Measurements from ENCODE around the gene TMEM174. TPM values are rescaled to one million over a fixed set of nuclear protein-coding genes. Genes with fewer than 3 reads are reported as not detected.
A peak's percentile ranks its signal among the peaks of the same experiment; 100 is the strongest.

Gene TMEM174
- total RNA-seq, 8 experiments from 2014 or later = 0.33 TPM; not detected in 7

- Histone ChIP-seq H3K4me1 (replicated peaks in 1 of 2) (peaks cover 0 to 4% of the 10 kb centered on the region in 2 donors), H3K4me3 (no peak overlapping the region), H3K27ac (no peak overlapping the region)
- 33 to 100% (median 60%) methylated on average over 1 to 2 of the region's 2 CpGs; no CpG with 5 or more reads in 3 of the 10 experiments for WGBS, 10 experiments
- in situ Hi-C loops (cut with MboI; ENCODE audit: low pct_unique_long_range_greater_than_20kb in 2 of 9, low sequenced_read_pairs in 9 of 9, unreplicated experiment in 9 of 9) = loop anchor here in 1 of 9 experiments (25.0 kb wide), 1 partner anchor 250 kb away; no protein-coding TSS in a partner anchor
- ATAC-seq (replicated peaks in 6 of 8) = no peak
Measured at GRCh38 chr5:73186976-73187375, 14.0 kb downstream of the TMEM174 start.

- peak in 1 of 8 experiments; percentile 41 for ATAC-seq (replicated peaks in 6 of 8)
Measured at GRCh38 chr5:73188764-73189531, 16.0 kb downstream of the TMEM174 start.

GRCh38 chr5:73189871-73190376 is 16.9 kb downstream of the TMEM174 start:
- in situ Hi-C loops (cut with MboI; ENCODE audit: low pct_unique_long_range_greater_than_20kb in 2 of 9, low sequenced_read_pairs in 9 of 9, unreplicated experiment in 9 of 9) = loop anchor here in 1 of 9 experiments (25.0 kb wide), 1 partner anchor 253 kb away; no protein-coding TSS in a partner anchor
- Histone ChIP-seq H3K4me3 (no peak overlapping the region), H3K4me1 (replicated peaks in 1 of 2) (peaks cover 0 to 4% of the 10 kb centered on the region in 2 donors), H3K27ac (no peak overlapping the region)
- ATAC-seq (replicated peaks in 6 of 8) = peak in 7 of 8 experiments; percentile 30 to 98 (median 80)
- WGBS, 10 experiments = 0 to 92% (median 40%) methylated on average over 1 to 6 of the region's 6 CpGs; no CpG with 5 or more reads in 1 of the 10 experiments

More at GRCh38 chr5:73188764-73189531, 16.0 kb downstream of the TMEM174 start:
- in situ Hi-C loops (cut with MboI; ENCODE audit: low pct_unique_long_range_greater_than_20kb in 2 of 9, low sequenced_read_pairs in 9 of 9, unreplicated experiment in 9 of 9) = loop anchor here in 1 of 9 experiments (25.0 kb wide), 1 partner anchor 252 kb away; no protein-coding TSS in a partner anchor
- WGBS, 10 experiments = 40 to 100% (median 71%) methylated on average over 1 to 2 of the region's 2 CpGs; no CpG with 5 or more reads in 4 of the 10 experiments
- no peak overlapping the region for H3K27ac ChIP-seq
- H3K4me3 ChIP-seq = no peak overlapping the region
- H3K4me1 ChIP-seq (replicated peaks in 1 of 2) = peaks cover 0 to 4% of the 10 kb centered on the region in 2 donors

- Histone ChIP-seq H3K27ac (no peak overlapping the region), H3K4me3 (no peak overlapping the region), H3K4me1 (replicated peaks in 1 of 2) (peaks cover 0 to 4% of the 10 kb centered on the region in 2 donors)
- WGBS, 10 experiments = 63 to 100% (median 84%) methylated on average over 2 to 4 of the region's 4 CpGs; no CpG with 5 or more reads in 3 of the 10 experiments
- in situ Hi-C loops (cut with MboI; ENCODE audit: low pct_unique_long_range_greater_than_20kb in 2 of 9, low sequenced_read_pairs in 9 of 9, unreplicated experiment in 9 of 9) = loop anchor here in 1 of 9 experiments (25.0 kb wide), 1 partner anchor 255 kb away; no protein-coding TSS in a partner anchor
- no peak for ATAC-seq (replicated peaks in 6 of 8)
Measured at GRCh38 chr5:73192370-73192769, 19.4 kb downstream of the TMEM174 start.

GRCh38 chr5:73193592-73193991 is 20.6 kb downstream of the TMEM174 start:
- Histone ChIP-seq H3K4me1 (replicated peaks in 1 of 2) (peaks cover 0 to 4% of the 10 kb centered on the region in 2 donors), H3K27ac (no peak overlapping the region), H3K4me3 (no peak overlapping the region)
- in situ Hi-C loops (cut with MboI; ENCODE audit: low pct_unique_long_range_greater_than_20kb in 2 of 9, low sequenced_read_pairs in 9 of 9, unreplicated experiment in 9 of 9) = loop anchor here in 1 of 9 experiments (25.0 kb wide), 1 partner anchor 256 kb away; no protein-coding TSS in a partner anchor
- no peak for ATAC-seq (replicated peaks in 6 of 8)
- WGBS, 10 experiments = 14 to 84% (median 67%) methylated on average over 1 to 4 of the region's 4 CpGs; no CpG with 5 or more reads in 1 of the 10 experiments

- Histone ChIP-seq H3K4me1 (replicated peaks in 1 of 2) (no peaks in the 10 kb centered on the region), H3K4me3 (no peak overlapping the region), H3K27ac (no peak overlapping the region)
- no peak for ATAC-seq (replicated peaks in 6 of 8)
- in situ Hi-C loops (cut with MboI; ENCODE audit: low pct_unique_long_range_greater_than_20kb in 2 of 9, low sequenced_read_pairs in 9 of 9, unreplicated experiment in 9 of 9) = loop anchor here in 1 of 9 experiments (25.0 kb wide), 1 partner anchor 259 kb away; no protein-coding TSS in a partner anchor
- WGBS, 10 experiments = 20 to 100% (median 90%) methylated on average over 1 of the region's 1 CpG; no CpG with 5 or more reads in 6 of the 10 experiments
Measured at GRCh38 chr5:73196201-73196600, 23.2 kb downstream of the TMEM174 start.

GRCh38 chr5:73197637-73198257 is 24.8 kb downstream of the TMEM174 start:
- no peak overlapping the region for H3K27ac ChIP-seq
- 52 to 93% (median 76%) methylated on average over 1 to 6 of the region's 8 CpGs; no CpG with 5 or more reads in 1 of the 10 experiments for WGBS, 10 experiments
- H3K4me1 ChIP-seq (replicated peaks in 1 of 2) = no peaks in the 10 kb centered on the region
- in situ Hi-C loops (cut with MboI; ENCODE audit: low pct_unique_long_range_greater_than_20kb in 2 of 9, low sequenced_read_pairs in 9 of 9, unreplicated experiment in 9 of 9) = loop anchor here in 1 of 9 experiments (25.0 kb wide), 1 partner anchor 260 kb away; no protein-coding TSS in a partner anchor
- no peak overlapping the region for H3K4me3 ChIP-seq
- ATAC-seq (replicated peaks in 6 of 8) = no peak

- no peak overlapping the region for H3K4me3 ChIP-seq
- in situ Hi-C loops (cut with MboI; ENCODE audit: low pct_unique_long_range_greater_than_20kb in 2 of 9, low sequenced_read_pairs in 9 of 9, unreplicated experiment in 9 of 9) = loop anchor here in 1 of 9 experiments (25.0 kb wide), 1 partner anchor 262 kb away; no protein-coding TSS in a partner anchor
- H3K4me1 ChIP-seq (replicated peaks in 1 of 2) = peaks cover 0 to 1% of the 10 kb centered on the region in 2 donors
- H3K27ac ChIP-seq = no peak overlapping the region
- 29 to 100% (median 70%) methylated on average over 1 to 2 of the region's 3 CpGs; no CpG with 5 or more reads in 4 of the 10 experiments for WGBS, 10 experiments
- ATAC-seq (replicated peaks in 6 of 8) = peak in 2 of 8 experiments; percentile 49 to 79
Measured at GRCh38 chr5:73198833-73199592, 26.0 kb downstream of the TMEM174 start.

GRCh38 chr5:73199671-73200070 is 26.7 kb downstream of the TMEM174 start:
- peaks cover 0 to 4% of the 10 kb centered on the region in 2 donors for H3K4me1 ChIP-seq (replicated peaks in 1 of 2)
- WGBS, 10 experiments = 80 to 100% (median 91%) methylated on average over 1 to 5 of the region's 5 CpGs; no CpG with 5 or more reads in 4 of the 10 experiments
- H3K4me3 ChIP-seq = no peak overlapping the region
- in situ Hi-C loops (cut with MboI; ENCODE audit: low pct_unique_long_range_greater_than_20kb in 2 of 9, low sequenced_read_pairs in 9 of 9, unreplicated experiment in 9 of 9) = loop anchor here in 5 of 9 experiments (10.0 to 25.0 kb wide), 4 partner anchors 115 to 263 kb away; partner anchors contain the start of gene FOXD1 (in 4 of the 5)
- H3K27ac ChIP-seq = no peak overlapping the region
- no peak for ATAC-seq (replicated peaks in 6 of 8)

- in situ Hi-C loops (cut with MboI; ENCODE audit: low pct_unique_long_range_greater_than_20kb in 2 of 9, low sequenced_read_pairs in 9 of 9, unreplicated experiment in 9 of 9) = loop anchor here in 5 of 9 experiments (10.0 to 25.0 kb wide), 3 partner anchors 117 to 260 kb away; partner anchors contain the start of gene FOXD1 (in 4 of the 5)
- Histone ChIP-seq H3K27ac (no peak overlapping the region), H3K4me3 (no peak overlapping the region), H3K4me1 (replicated peaks in 1 of 2) (peaks cover 0 to 4% of the 10 kb centered on the region in 2 donors)
- ATAC-seq (replicated peaks in 6 of 8) = peak; percentile 44 to 99 (median 64)
- 20 to 100% (median 39%) methylated on average over 1 to 14 of the region's 34 CpGs; no CpG with 5 or more reads in 2 of the 10 experiments for WGBS, 10 experiments
Measured at GRCh38 chr5:73201547-73202513, 28.8 kb downstream of the TMEM174 start.

- ATAC-seq (replicated peaks in 6 of 8) = peak in 4 of 8 experiments; percentile 11 to 91 (median 48)
- WGBS, 10 experiments = 0 to 94% (median 21%) methylated on average over 1 to 3 of the region's 3 CpGs; no CpG with 5 or more reads in 4 of the 10 experiments
- in situ Hi-C loops (cut with MboI; ENCODE audit: low pct_unique_long_range_greater_than_20kb in 2 of 9, low sequenced_read_pairs in 9 of 9, unreplicated experiment in 9 of 9) = loop anchor here in 5 of 9 experiments (10.0 to 25.0 kb wide), 3 partner anchors 120 to 258 kb away; partner anchors contain the start of gene FOXD1 (in 4 of the 5)
- Histone ChIP-seq H3K27ac (no peak overlapping the region), H3K4me3 (no peak overlapping the region), H3K4me1 (replicated peaks in 1 of 2) (peaks cover 0 to 4% of the 10 kb centered on the region in 2 donors)
Measured at GRCh38 chr5:73204332-73204731, 31.3 kb downstream of the TMEM174 start.

Data from motor neuron (in vitro differentiated cells).